Measurements from ENCODE around the gene OTULIN.

OTULIN gene

GRCh38 chr5:14667290-14667689 is 2.8 kb downstream of the OTULIN start:
- H3K4me3 ChIP-seq (ENCODE audit: low read length) = no peak overlapping the region
- TF ChIP-seq CTCF (IDR thresholded peaks at IDR 0.05; ENCODE audit: insufficient read depth, low read depth, low read length, missing control alignments) = no peak
- no peak for DNase-seq (ENCODE audit: low read depth)

DNA sequence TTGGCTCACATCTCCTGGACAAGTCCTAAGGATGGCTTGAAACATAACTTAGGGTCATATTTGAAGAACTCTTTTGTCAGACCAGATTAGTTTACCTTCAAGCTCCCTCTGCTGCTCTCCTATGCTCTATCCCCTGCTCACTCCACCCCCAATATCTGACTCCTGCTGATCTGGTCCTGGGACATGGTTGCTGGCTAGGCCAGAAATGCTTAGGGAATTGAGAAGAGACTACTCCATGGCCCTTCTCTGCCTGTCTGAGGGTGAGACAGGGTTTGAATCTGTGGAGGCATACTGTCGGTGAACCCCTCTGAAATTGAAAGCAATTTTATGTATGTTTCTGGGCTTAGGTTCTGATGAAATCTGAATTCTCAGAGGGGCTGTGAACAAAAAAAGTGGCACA is 3.3 kb downstream of the OTULIN start:
- TF ChIP-seq CTCF (IDR thresholded peaks at IDR 0.05; ENCODE audit: insufficient read depth, low read depth, low read length, missing control alignments) = no peak
- DNase-seq (ENCODE audit: low read depth) = no peak
- H3K4me3 ChIP-seq (ENCODE audit: low read length) = no peak overlapping the region

DNA sequence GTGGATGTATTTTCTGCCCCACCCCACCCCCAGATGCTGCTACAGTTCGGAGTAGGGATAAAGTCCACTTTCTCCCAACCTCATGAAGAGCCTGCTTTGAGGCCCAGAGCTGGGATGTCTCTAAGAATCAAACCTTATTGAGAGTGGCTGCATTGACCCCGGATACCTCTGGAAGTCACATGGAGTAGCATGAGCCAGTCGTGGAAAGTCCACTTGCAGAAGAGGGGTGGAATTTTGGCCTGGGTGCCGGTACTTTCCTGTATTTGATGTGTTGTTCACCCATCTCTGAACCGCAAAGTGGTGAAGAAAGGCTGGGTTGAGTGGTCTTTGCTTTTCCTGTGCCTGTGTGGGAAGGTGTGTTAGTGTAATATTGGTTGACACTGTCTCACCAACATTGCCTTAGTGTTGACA is 3.7 kb downstream of the OTULIN start:
- no peak for TF ChIP-seq CTCF (IDR thresholded peaks at IDR 0.05; ENCODE audit: insufficient read depth, low read depth, low read length, missing control alignments)
- DNase-seq (ENCODE audit: low read depth) = no peak
- H3K4me3 ChIP-seq (ENCODE audit: low read length) = no peak overlapping the region

- no peak overlapping the region for H3K4me3 ChIP-seq (ENCODE audit: low read length)
- no peak for DNase-seq (ENCODE audit: low read depth)
- no peak for TF ChIP-seq CTCF (IDR thresholded peaks at IDR 0.05; ENCODE audit: insufficient read depth, low read depth, low read length, missing control alignments)
Observed at GRCh38 chr5:14669415-14669814, 4.9 kb downstream of the OTULIN start.

- H3K4me3 ChIP-seq (ENCODE audit: low read length) = no peak overlapping the region
- DNase-seq (ENCODE audit: low read depth) = peak; percentile 80
Observed at GRCh38 chr5:14669975-14670374, 5.5 kb downstream of the OTULIN start.

DNA sequence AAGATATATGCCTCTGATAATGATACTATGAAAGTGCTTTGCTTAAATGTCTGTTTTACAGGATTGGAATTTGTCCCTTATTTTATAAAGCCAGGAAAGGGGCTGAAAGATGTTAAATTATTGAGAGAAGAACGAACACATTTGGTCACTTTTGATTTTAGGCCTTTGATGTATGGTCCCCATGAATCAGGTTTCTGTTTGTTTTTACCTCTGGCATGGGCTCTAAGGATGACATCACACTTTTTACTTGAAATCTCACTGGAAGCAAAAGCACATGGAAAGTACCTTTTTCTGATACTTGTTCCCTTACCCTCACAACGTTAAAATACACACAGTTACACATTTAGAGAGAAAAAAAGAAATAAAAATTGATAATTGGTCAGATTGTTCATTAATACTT is 6.9 kb downstream of the OTULIN start:
- no peak overlapping the region for H3K4me3 ChIP-seq (ENCODE audit: low read length)
- no peak for TF ChIP-seq CTCF (IDR thresholded peaks at IDR 0.05; ENCODE audit: insufficient read depth, low read depth, low read length, missing control alignments)
- peak; percentile 50 for DNase-seq (ENCODE audit: low read depth)

More at GRCh38 chr5:14669975-14670374, 5.5 kb downstream of the OTULIN start:
- TF ChIP-seq CTCF (IDR thresholded peaks at IDR 0.05; ENCODE audit: insufficient read depth, low read depth, low read length, missing control alignments) = no peak

DNA sequence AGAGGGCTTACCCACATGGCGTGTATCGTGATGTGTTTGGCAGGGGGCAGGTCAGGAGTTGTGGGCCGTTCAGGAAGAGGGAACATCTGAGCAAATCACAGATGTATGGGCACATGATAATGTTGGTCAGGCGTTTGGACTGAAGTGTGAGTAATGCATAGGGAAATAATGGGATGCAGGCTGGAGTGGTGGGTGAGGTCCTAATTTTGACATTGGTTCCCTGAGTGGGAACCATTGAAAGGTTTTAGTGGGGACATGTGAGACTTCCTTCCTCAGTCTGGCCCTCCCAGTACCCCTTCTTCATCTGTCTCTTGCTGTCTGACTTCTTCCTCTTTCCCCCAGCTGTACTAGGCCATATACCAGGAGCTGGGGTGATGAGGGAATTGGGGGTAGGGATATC is 7.6 kb downstream of the OTULIN start:
- no peak for TF ChIP-seq CTCF (IDR thresholded peaks at IDR 0.05; ENCODE audit: insufficient read depth, low read depth, low read length, missing control alignments)
- H3K4me3 ChIP-seq (ENCODE audit: low read length) = no peak overlapping the region
- no peak for DNase-seq (ENCODE audit: low read depth)

Data from epithelial cell of esophagus (primary cell).